Measurements from ENCODE around the gene LDB1.

- TF ChIP-seq POLR2AphosphoS5 (IDR thresholded peaks at IDR 0.05) = no peak
- no peak for TF ChIP-seq CTCF (IDR thresholded peaks at IDR 0.05)
- no peak for TF ChIP-seq POLR2A (IDR thresholded peaks at IDR 0.05)
- TF ChIP-seq EP300 (IDR thresholded peaks at IDR 0.05; ENCODE audit: low read depth) = no peak
Measured at GRCh38 chr10:102140218-102140617, 20.1 kb upstream of the LDB1 start.
